ENCODE measurements around the gene DUSP9.

DUSP9 gene

GRCh38 chrX:153610836-153611213, 36.2 kb upstream of the DUSP9 start:
- no peak for TF ChIP-seq CTCF (conservative IDR thresholded peaks at IDR 0.05; ENCODE audit: low read length)
- no peak for DNase-seq (ENCODE audit: low read depth)
- H3K4me3 ChIP-seq (ENCODE audit: low read length) = no peak overlapping the region

GRCh38 chrX:153611298-153612095, 35.5 kb upstream of the DUSP9 start:
- H3K4me3 ChIP-seq (ENCODE audit: low read length) = no peak overlapping the region
- DNase-seq (ENCODE audit: low read depth) = no peak
- no peak for TF ChIP-seq CTCF (conservative IDR thresholded peaks at IDR 0.05; ENCODE audit: low read length)

GRCh38 chrX:153612413-153612812, 34.6 kb upstream of the DUSP9 start:
- TF ChIP-seq CTCF (conservative IDR thresholded peaks at IDR 0.05; ENCODE audit: low read length) = no peak
- no peak for DNase-seq (ENCODE audit: low read depth)
- no peak overlapping the region for H3K4me3 ChIP-seq (ENCODE audit: low read length)

GRCh38 chrX:153614818-153615217, 32.2 kb upstream of the DUSP9 start:
- H3K4me3 ChIP-seq (ENCODE audit: low read length) = no peak overlapping the region
- DNase-seq (ENCODE audit: low read depth) = no peak
- no peak for TF ChIP-seq CTCF (conservative IDR thresholded peaks at IDR 0.05; ENCODE audit: low read length)

- DNase-seq (ENCODE audit: low read depth) = no peak
- no peak for TF ChIP-seq CTCF (conservative IDR thresholded peaks at IDR 0.05; ENCODE audit: low read length)
- no peak overlapping the region for H3K4me3 ChIP-seq (ENCODE audit: low read length)
Measured at GRCh38 chrX:153620576-153620975, 26.4 kb upstream of the DUSP9 start.

- no peak overlapping the region for H3K4me3 ChIP-seq (ENCODE audit: low read length)
- no peak for TF ChIP-seq CTCF (conservative IDR thresholded peaks at IDR 0.05; ENCODE audit: low read length)
- DNase-seq (ENCODE audit: low read depth) = no peak
Measured at GRCh38 chrX:153621949-153622598, 24.9 kb upstream of the DUSP9 start.

All from AG10803 (cell line).